SK-N-MC (cell line): ENCODE results near the gene SPHK2.
A peak's percentile ranks its signal among the peaks of the same experiment; 100 is the strongest.
"Not testable (repeated sequence)": the region's sequence is repeated elsewhere in the genome, so short reads cannot be mapped to it uniquely, and the experiment has no call there.

ENCODE experiments used
- DNase-seq: peaks from one replicate; pipeline ENCODE4 v3.0.0-alpha.2; 2011; ENCODE audit warnings: low read depth, low spot score
- H3K27ac ChIP-seq: fragments of 200-600 bp; sonication (generic); 2 replicates; pipeline ENCODE4 v1.5.1; 2016; ENCODE audit warnings: mixed run types
- H3K36me3 ChIP-seq: fragments of 200-600 bp; sonication (generic); 2 replicates; pipeline ENCODE4 v1.6.1; 2017; ENCODE audit warnings: antibody characterized with exemption, low read length, mixed read lengths; ENCODE audit not compliant: insufficient read depth
- H3K4me3 ChIP-seq: fragments of 200-600 bp; sonication (generic); 2 replicates; pipeline ENCODE4 v1.5.1; 2016
- H3K9ac ChIP-seq: fragments of 200-600 bp; sonication (generic); 2 replicates; pipeline ENCODE4 v1.8.0; 2017; ENCODE audit warnings: mixed run types, mixed read lengths; ENCODE audit not compliant: insufficient read length
- H3K9me3 ChIP-seq: fragments of 200-600 bp; sonication (generic); 2 replicates; pipeline ENCODE4 v1.6.1; 2017; ENCODE audit warnings: low read depth, mild to moderate bottlenecking, antibody characterized with exemption, low read length, moderate library complexity, mixed read lengths
- EZH2 ChIP-seq: fragments of 200-600 bp; sonication (generic); IDR thresholded peaks from one replicate; pipeline ENCODE4 v1.6.1; 2017; ENCODE audit warnings: antibody characterized with exemption
- FOXP2 ChIP-seq: optimal IDR thresholded peaks from 2 replicates; pipeline ENCODE3; 2011; ENCODE audit warnings: mild to moderate bottlenecking, moderate library complexity; ENCODE audit not compliant: insufficient read depth; ENCODE audit errors: extremely low read length, control extremely low read depth
- POLR2AphosphoS5 ChIP-seq: IDR thresholded peaks from 2 replicates; pipeline ENCODE4 v1.6.1; 2012; ENCODE audit warnings: mild to moderate bottlenecking, low read depth, low read length, borderline replicate concordance

The SPHK2 gene, protein sequence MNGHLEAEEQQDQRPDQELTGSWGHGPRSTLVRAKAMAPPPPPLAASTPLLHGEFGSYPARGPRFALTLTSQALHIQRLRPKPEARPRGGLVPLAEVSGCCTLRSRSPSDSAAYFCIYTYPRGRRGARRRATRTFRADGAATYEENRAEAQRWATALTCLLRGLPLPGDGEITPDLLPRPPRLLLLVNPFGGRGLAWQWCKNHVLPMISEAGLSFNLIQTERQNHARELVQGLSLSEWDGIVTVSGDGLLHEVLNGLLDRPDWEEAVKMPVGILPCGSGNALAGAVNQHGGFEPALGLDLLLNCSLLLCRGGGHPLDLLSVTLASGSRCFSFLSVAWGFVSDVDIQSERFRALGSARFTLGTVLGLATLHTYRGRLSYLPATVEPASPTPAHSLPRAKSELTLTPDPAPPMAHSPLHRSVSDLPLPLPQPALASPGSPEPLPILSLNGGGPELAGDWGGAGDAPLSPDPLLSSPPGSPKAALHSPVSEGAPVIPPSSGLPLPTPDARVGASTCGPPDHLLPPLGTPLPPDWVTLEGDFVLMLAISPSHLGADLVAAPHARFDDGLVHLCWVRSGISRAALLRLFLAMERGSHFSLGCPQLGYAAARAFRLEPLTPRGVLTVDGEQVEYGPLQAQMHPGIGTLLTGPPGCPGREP

GRCh38 chr19:48618916-48619691 is at the start of gene SPHK2, which contains the start of gene RPL18:
Gene SPHK2, plus strand, starts transcription at chr19:48619506. Its CDS starts 1,009 bp downstream, at chr19:48620515.
Gene RPL18, minus strand, starts transcription at chr19:48619178. Its CDS starts 35 bp downstream, at chr19:48619143.
- Histone ChIP-seq H3K4me3 (peak within 1 kb of the TSS; percentile 82), H3K27ac (peak within 1 kb of the TSS; percentile 93), H3K9me3 (no peaks in the 10 kb centered on the region), H3K36me3 (peaks cover 38% of the 10 kb centered on the region), H3K9ac (peak within 1 kb of the TSS; percentile 99)
- TF ChIP-seq EZH2 = no peak
- TF ChIP-seq POLR2AphosphoS5 = peak; percentile 98
- TF ChIP-seq FOXP2 = peak; percentile 97
- peak; percentile 98 for DNase-seq

GRCh38 chr19:48569814-48570213 is 49.5 kb upstream of the SPHK2 start:
- no peak overlapping the region for H3K27ac ChIP-seq
- H3K9me3 ChIP-seq = no peaks in the 10 kb centered on the region
- no peaks in the 10 kb centered on the region for H3K36me3 ChIP-seq
- no peak overlapping the region for H3K4me3 ChIP-seq
- H3K9ac ChIP-seq = no peak overlapping the region
- TF ChIP-seq POLR2AphosphoS5 (no peak), EZH2 (no peak), FOXP2 (no peak)
- no peak for DNase-seq

DNA sequence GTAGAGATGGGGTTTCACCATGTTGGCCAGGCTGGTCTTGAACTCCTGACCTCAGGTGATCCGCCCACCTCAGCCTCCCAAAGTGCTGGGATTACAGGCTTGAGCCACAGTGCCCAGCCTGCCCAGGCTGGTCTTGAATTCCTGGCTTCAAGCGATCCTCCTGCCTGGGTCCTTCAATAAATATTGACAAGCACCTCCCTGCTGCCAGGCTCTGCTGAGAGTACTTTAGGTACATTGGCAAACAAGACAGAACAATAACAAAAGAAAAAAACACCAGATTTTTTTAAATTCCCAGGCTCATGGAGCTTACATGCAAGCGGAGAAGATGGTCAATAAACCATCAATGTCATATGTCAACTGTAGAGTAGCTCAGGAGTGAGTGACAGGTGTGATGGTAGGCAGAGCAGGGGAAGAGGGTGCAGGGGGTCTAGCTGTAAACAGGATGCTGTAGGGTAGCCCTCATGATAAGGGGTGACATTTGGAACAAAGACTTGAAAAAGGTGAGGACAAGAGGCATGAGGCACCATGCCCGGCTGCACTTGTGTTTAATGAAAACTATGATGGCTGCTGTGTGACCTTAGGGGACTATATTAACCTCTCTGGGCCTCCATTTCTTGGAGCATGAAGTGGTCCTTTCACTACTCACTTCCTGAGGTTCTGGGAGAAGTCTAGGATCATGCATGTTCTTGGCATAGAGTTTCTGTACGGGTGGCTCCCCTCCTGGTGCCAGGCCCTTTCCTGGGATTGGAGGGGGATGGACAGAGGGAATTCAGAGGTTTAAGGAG is 47.7 kb upstream of the SPHK2 start:
- no peak overlapping the region for H3K9ac ChIP-seq
- no peak for TF ChIP-seq FOXP2
- no peak for TF ChIP-seq EZH2
- no peak for TF ChIP-seq POLR2AphosphoS5
- H3K9me3 ChIP-seq = no peaks in the 10 kb centered on the region
- no peaks in the 10 kb centered on the region for H3K36me3 ChIP-seq
- no peak overlapping the region for H3K27ac ChIP-seq
- DNase-seq = no peak
- no peak overlapping the region for H3K4me3 ChIP-seq

GRCh38 chr19:48573163-48573505 is 46.2 kb upstream of the SPHK2 start:
- Histone ChIP-seq H3K4me3 (no peak overlapping the region), H3K36me3 (no peaks in the 10 kb centered on the region), H3K9ac (no peak overlapping the region), H3K9me3 (no peaks in the 10 kb centered on the region), H3K27ac (no peak overlapping the region)
- no peak for DNase-seq
- TF ChIP-seq EZH2 (no peak), FOXP2 (no peak), POLR2AphosphoS5 (no peak)

- no peak overlapping the region for H3K9ac ChIP-seq
- H3K27ac ChIP-seq = no peak overlapping the region
- no peak for DNase-seq
- H3K9me3 ChIP-seq = no peaks in the 10 kb centered on the region
- no peak for TF ChIP-seq FOXP2
- no peak for TF ChIP-seq EZH2
- TF ChIP-seq POLR2AphosphoS5 = no peak
- no peak overlapping the region for H3K4me3 ChIP-seq
- no peaks in the 10 kb centered on the region for H3K36me3 ChIP-seq
These were observed 43.2 kb upstream of the SPHK2 start for GRCh38 chr19:48575931-48576622.

- H3K9me3 ChIP-seq, H3K27ac ChIP-seq, H3K36me3 ChIP-seq, H3K9ac ChIP-seq, DNase-seq, H3K4me3 ChIP-seq: not testable (repeated sequence)
These were observed 41.4 kb upstream of the SPHK2 start for GRCh38 chr19:48577908-48578307.

GRCh38 chr19:48578891-48579290 is 40.4 kb upstream of the SPHK2 start:
- no peak overlapping the region for H3K27ac ChIP-seq
- H3K36me3 ChIP-seq = no peaks in the 10 kb centered on the region
- no peak overlapping the region for H3K4me3 ChIP-seq
- no peak for DNase-seq
- no peak overlapping the region for H3K9ac ChIP-seq
- H3K9me3 ChIP-seq = no peaks in the 10 kb centered on the region
- TF ChIP-seq POLR2AphosphoS5 (no peak), FOXP2 (no peak), EZH2 (no peak)
